Measurements from ENCODE around the gene CCDC88A.
"Not testable (repeated sequence)": the region's sequence is repeated elsewhere in the genome, so short reads cannot be mapped to it uniquely, and the experiment has no call there.

Gene CCDC88A

GRCh38 chr2:55422876-55423665, 3.4 kb upstream of the CCDC88A start:
- no peak for FAIRE-seq

DNA sequence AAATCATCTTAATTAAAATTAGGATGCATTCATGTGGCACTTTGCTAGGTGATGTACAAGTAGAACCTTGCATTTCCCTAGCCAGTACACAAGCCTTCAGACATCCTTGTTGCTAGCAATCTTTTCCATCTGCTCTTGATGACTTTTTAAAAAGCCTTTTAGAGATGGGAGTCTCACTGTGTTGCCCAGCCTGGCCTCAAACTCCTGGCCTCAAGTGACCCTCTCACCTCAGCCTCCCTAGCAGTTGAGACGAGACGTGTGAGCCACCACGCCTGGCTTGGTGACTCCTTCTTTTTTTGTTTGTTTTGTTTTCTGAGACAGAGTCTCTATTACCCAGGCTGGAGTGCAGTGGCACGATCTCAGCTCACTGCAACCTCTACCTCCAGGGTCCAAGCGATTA, 1.7 kb upstream of the CCDC88A start:
- FAIRE-seq: no peak

- no peak for FAIRE-seq
Measured at GRCh38 chr2:55420871-55421270, 1.2 kb upstream of the CCDC88A start.

DNA sequence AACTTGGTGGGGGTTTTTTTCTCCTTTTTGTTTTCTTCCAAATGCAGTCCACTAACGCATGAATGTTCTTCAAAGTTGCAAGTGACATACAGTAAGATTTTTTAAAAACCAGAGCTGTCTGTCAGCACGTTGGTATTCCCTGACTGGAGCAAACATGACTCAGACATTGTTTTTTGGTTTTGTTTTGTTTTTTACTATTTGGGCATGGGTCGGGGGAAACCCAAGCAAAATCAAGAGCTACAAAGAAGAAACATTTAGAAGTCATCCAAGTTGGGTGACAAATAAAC, 726 bp upstream of the CCDC88A start:
- no peak for FAIRE-seq

DNA sequence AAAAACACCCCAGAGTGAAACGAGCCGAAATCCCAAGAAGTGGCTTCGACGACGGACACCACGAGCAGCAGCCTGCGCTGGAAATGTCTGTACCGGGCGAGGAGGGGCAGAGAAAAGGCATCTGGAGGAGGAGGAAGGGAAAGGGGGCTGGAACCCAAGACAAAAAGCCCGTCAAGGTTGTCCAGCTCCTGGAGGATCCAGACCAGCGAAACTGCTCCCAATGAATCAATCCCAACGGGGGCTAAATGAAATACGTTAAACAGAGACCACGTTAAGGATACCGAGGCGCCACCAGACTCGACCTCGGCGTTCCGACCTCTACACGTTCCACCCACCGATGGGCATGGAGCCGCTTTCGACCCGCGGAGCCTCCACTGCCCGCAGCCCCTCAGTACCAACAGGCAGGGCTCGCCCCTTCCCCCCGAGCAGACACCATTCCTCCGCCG, 400 bp downstream of the CCDC88A start:
- no peak for FAIRE-seq

DNA sequence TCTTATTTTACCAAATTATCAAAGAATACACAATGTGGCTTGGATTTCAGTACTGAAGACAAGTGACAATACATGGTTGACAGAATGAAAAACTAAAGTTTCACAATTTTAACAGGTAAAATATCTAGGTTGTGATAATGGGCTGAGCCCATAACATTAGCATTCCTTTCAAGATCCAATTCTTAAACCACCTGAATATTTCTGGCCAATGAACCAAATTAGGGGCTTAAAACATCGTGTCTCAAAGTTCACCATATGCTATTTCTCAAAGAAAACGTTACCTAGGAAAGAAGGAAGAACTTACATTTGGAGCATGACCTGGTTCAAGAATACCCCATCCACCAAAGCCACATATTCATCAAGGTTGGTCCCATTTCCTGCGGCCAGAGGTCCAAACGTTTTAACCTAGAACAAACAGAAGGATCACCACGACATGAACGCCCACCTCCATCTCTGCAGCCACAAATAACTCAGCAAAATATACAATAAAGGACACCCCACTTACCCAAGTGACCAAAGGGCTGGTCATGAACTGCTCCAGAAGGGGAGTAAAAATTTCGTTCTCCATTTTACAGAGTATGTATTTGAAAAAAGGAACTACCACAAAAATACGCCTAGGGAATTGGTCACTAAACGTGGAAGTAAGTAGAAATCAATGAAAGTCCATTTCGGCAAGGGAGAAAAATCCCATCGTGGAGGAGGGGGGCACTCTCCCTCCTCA, 984 bp downstream of the CCDC88A start:
- FAIRE-seq: no peak

- FAIRE-seq: no peak
Measured at GRCh38 chr2:55418072-55418471, 1.6 kb downstream of the CCDC88A start.

- no peak for FAIRE-seq
Measured at GRCh38 chr2:55416786-55417568, 2.7 kb downstream of the CCDC88A start.

DNA sequence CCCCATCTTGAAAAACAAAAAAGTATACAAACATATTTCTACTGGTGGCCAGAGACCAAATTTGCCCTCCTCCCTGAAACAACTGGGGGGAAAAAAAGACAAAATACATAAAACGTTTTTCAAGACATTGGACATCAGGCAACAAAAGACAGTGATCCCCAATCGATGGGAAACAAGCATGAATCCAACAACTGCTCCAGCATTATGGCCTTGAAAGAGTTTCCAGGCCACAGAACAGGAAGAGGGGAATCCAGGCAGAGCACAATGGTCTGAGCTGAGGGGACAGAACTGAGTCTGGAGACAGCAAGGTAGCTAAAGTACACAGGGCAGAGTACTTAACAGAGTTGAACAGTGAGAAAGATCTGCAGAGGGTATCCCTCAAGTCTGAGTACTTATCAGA, 4.4 kb downstream of the CCDC88A start:
- no peak for FAIRE-seq

DNA sequence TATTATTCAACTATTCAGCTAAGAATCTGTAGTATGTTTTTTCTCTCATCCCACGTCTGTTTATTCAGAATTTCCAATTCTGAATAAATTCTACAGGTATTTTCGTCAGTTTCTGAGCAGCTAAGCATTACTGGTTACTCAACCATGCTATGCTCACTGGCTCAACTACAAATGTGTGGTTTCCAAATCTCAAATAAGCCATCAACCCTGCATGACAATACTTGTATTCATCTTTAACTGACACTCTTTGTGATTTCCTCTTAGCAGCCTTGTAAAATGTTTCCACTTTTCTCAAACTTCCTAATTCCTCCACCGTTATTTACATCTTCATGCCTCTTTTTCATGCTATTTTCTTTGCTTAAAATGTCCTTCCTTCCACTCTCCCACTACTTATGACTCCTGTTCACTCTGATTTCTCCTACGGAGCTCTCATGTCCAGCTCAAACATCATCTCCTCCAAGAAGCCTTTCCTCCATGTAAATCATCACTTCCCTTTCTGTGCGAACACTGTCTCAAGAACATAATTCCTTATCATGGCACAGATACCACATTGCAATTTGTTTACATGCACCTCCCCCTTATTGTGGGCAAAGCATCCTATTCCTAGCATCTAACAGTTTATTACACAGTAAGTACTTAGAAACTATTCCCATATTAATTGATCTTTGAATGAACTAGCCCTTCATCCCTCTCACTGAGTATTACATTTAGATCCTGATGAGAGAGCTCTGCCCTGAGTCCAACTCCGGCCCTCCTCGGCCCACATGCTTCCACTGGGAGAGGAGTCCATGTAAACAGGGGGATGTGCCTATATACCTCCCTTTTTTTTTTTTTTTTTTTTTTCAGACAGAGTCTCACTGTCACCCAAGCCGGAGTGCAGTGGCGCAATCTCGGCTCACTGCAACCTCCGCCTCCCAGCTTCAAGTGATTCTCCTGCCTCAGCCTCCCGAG, 10.5 kb downstream of the CCDC88A start:
- FAIRE-seq: no peak

DNA sequence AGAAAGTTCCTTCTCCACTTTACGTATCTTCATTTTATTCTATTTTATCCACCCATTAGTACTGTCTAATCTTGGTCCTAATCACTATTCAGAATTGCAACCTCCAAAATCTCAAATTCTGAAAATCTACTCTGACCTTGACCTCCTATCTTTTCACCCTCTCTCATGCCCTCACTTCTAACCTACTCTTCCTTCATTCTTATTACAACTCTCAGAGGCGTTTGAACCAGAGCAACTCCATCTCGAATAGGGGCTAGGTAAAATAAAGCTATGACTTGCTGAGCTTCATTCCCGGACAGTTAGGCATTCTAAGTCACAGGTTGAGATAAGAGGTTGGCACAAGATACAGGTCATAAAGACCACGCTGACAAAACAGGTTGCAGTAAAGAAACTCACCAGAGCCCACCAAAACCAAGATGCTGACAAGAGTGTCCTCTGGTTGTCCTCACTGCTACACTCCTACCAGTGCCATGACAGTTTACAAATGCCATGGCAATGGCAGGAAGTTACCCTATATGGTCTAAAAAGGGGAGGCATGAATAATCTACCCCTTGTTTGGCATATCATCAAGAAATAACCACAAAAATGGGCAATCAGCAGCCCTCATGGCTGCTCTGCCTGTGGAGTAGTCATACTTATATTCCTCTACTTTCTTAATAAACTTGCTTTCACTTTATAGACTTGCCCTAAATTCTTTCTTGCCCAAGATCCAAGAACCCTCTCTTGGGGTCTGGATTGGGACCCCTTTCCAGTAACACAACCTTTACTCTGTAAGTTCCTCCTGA, 11.4 kb downstream of the CCDC88A start:
- FAIRE-seq: no peak

GRCh38 chr2:55405116-55405515, 14.5 kb downstream of the CCDC88A start:
- FAIRE-seq: no peak

DNA sequence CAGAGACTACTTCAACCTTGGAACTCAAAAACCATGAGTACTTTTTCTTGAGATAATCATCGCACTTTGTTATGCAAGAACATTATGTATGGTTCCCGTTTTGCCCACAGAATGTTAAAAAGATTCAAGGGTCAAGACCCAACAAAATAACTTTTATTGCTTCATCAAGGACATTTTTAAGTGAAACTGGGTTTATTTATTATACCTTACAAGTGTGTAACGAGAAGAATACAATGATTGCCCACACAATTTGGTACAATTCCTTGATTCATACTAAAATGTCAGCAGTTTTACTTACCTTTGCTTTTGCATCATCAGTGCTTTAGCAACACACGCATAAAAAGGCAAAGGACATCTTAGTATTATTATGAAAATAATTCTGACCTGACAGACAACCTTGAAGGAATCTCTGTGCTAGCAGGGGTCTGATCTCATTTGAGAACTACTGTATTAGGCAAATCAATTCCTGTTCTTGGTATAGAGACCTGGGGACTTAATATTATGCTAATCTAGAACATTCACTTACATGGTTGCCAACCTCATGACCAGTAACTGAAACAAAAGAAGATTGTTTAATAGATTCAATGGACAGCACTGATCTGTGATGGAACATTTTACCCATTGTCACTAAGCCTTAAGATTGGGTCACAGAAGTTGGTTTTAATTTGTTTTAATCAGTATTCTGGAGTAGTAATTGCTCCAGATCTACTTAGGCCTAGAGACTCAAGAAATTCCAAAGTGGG, 16.2 kb downstream of the CCDC88A start:
- FAIRE-seq: no peak

- no peak for FAIRE-seq
Measured at GRCh38 chr2:55401124-55401523, 18.5 kb downstream of the CCDC88A start.

DNA sequence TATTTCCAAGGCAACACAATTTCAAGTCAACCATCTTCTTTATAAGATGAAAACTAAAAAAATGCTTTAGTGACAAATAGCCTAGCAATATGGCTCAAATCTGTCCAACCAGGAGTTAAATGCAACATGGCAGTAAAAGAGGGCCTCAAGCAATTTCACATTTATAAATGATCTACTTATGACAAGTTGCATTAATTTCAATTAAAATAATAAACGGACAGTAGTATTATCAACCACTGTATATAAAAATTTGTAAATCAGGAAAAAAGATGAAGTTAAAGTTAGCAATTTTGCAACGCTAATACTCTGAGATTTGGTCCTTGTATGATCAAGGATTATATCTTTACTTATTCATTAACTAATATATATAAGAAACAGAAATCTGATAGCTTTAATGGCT, 19.3 kb downstream of the CCDC88A start:
- no peak for FAIRE-seq

DNA sequence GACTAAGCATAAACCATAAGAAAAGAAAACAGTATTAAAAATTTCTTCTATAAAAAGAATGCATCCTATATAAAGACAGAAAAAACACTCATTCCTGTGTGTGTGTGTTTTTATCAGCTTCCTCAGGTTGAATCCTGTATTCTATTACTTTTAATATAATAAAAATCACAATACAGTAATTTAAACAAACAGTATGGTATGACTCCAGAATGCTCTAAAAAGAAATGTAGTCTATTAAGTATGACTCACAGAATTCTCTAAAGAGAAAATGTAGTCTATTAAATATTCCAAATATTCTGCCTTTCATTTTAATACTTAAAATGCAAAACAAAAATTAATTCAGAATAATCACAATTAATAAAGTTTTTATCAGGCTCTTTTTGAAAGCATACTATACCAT, 19.8 kb downstream of the CCDC88A start:
- peak; percentile 61 for FAIRE-seq

DNA sequence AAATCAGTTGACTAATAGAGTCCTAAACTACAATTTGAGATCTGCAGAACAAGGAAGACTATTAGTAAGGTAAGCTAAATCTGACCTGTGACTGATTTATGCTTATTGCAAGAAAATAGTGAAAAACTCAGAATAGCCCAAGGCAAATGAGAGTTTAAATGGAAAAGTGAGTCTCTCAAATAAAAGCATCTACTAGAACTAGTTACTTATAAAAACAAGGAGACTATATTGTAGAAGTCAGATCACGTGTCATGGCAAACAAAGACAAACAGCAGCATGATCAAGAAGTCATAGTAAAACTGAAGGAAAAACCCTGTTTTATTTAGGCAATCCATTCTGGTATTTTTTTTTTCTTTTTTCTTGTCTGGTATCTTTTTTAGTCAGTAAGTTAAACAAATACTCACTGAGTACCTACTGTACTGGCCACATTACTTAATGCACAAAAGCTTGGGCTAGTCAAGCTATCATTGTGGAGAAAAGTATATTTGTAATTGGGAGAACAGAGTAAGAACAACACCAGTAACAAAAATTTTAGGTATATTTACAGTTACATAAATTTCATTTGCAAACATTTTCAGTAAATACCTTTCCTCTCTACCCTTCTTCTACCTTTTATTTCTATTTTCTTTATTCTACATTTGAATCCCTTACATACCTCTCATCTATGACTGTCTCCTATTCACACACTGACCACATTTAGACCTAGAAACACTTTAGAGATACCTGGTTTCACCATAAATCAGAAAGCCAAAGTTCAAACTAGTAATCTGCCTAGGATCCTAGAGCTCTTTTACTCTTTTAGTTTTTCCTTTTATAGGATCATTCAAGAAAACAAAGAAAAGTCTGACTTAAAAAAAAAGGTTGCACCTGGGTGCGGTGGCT, 23.7 kb downstream of the CCDC88A start:
- FAIRE-seq: no peak

DNA sequence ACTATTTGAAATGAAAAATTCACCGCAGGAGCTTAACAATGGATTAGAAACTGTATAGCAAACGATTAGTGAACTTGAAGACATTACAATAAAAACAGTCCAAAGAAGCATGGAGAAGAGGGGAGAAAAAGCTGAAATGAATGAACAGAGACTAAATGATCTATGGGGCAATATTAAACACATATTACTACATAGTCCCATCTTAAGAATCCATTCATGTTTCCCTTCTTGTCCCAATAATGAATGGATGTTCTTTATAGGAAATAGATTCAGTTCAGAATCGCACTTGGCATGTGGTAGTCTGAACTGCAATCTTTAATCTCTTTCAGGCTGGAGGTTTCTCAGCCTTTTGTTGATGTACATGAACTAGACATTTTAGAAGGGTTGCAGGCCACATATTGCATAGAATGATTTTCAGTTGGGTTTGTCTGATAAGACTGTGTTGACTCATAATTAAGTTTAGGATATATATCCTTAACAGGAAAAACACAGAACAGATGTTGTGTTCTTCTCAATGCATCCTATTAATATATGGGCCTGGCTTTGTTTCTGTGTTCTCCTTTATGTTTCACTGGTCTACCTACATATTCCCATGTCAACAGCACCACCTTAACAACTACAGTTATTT, 27.9 kb downstream of the CCDC88A start:
- FAIRE-seq: no peak

DNA sequence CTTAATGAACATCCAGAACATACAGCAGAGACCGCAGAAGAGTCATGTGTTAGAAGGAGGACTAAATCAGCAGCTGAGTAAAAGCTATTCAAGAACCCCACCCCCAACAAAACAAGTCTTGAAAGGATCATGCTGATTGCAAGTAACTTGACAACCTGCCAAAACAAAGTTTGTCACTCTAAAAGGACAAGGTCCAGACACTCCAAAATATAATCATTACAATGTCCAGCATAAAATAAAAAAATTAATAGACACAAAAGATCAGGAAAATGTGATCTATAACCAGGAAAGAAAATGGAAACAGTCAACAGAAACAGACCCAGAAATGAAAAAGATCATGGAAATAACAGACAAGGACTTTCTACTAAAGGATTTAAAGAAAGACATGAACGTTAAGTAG, 28.5 kb downstream of the CCDC88A start:
- no peak for FAIRE-seq

DNA sequence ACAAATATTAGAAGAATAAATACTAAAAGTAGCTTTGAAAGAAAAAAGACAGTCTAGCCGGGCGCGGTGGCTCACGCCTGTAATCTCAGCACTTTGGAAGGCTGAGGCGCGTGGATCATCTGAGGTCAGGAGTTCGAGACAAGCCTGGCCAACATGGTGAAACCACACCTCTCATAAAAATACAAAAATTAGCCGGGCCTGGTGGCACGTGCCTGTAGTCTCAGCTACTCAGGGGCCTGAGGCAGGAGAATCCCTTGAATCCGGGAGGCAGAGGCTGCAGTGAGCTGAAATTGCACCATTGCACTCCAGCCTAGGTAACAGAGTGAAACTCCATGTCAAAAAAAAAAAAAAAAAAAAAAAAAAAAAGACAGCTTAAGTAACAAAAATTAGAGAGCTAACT, 34.1 kb downstream of the CCDC88A start:
- FAIRE-seq: not testable (repeated sequence)

Data from G401.6 (cell line).